HPDE6-E6E7 (cell line): ENCODE measurements around the gene FGF5.
A peak's percentile ranks its signal among the peaks of the same experiment; 100 is the strongest.
"Not testable (repeated sequence)": the region's sequence is repeated elsewhere in the genome, so short reads cannot be mapped to it uniquely, and the experiment has no call there.

Experiments used
- DNase-seq: peaks from one replicate; pipeline ENCODE4 v3.0.0; 2011; ENCODE audit warnings: missing footprints; ENCODE audit errors: extremely low spot score

Gene FGF5

GRCh38 chr4:80266253-80266901, at the start of gene FGF5:
TSS of gene FGF5 (plus strand) at chr4:80266664. CDS start at chr4:80266825, 161 bp downstream.
- peak; percentile 82 for DNase-seq

- no peak for DNase-seq
Measured at GRCh38 chr4:80219301-80220025, 47.0 kb upstream of the FGF5 start.

DNA sequence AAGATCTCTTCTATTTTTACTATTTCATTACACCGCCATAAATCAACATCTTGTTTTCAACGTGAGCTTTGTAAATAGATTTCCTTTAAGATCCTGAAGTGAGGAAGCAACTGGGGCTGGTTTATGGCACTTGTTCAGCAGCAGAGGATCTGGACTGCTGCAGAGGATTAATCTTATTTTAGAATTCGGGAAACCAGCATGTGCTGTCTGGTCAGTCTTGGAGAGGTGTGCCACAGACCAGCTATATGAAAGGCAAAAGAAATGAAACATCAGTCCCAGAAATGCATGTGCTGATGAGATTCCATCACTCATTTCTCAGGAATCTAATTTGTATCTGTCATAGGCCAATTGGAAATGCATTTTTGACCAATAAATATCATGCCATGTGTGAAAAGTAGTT, 45.8 kb upstream of the FGF5 start:
- no peak for DNase-seq

DNA sequence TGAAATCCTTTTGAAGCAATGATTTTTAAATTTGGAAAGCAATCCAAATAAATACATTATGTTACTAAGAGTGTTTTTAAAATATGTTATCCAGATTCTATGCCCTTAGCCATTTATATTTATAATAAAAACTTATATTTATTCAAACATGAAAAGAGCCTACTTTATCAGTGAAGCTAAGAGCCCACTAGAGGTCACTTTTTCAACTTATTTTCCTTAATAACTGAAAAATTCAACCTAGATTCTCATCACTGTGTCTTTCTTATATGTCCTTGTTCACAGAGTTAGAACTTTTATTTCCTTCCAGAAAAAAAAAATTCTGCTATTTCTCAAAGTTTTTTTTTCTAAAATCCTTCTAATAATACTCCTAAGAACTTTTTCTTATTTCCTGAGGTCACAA, 45.3 kb upstream of the FGF5 start:
- DNase-seq, result no peak

DNA sequence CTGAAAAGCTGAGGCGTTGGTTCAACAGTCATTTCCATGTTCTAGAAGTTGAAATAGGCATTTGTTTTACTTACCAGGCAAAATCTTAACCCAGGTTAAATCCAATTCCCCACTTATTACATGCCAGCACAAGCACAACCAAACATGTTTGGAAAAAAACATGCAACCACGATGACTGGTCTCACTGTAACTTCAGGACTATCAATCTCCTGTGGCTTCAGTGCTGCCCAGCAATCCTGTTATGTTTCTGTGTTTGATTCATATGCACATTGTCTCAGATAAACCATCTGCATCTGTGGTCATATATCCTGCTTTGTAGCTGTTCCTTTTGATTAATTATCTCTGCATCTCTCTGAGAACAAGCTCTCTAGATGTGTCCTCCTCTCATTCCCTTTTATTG, 40.9 kb upstream of the FGF5 start:
- DNase-seq, result no peak

DNA sequence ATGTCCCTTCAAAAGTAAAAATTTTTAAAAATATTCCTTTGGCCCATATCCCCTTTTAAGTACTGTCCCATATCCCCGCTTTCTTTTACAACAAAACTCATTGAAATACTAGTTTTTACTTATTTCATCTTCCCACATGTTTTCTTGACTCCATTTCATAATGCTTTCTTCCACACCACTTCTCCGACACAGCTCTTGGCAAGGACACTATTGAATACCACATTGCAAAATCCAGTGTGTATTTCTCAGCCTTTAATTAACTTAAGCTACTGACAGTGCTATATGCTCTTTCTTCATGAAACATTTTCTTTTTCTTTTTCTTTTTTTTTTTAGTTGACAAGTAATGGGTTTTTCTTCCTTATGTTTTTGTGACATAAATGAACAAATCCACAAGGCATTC, 40.4 kb upstream of the FGF5 start:
- no peak for DNase-seq

- no peak for DNase-seq
Measured at GRCh38 chr4:80228460-80228859, 38.0 kb upstream of the FGF5 start.

GRCh38 chr4:80229128-80229527, 37.3 kb upstream of the FGF5 start:
- DNase-seq, result no peak

- DNase-seq, result no peak
Measured at GRCh38 chr4:80229590-80229989, 36.9 kb upstream of the FGF5 start.

GRCh38 chr4:80231180-80231579, 35.3 kb upstream of the FGF5 start:
- DNase-seq, result no peak

DNA sequence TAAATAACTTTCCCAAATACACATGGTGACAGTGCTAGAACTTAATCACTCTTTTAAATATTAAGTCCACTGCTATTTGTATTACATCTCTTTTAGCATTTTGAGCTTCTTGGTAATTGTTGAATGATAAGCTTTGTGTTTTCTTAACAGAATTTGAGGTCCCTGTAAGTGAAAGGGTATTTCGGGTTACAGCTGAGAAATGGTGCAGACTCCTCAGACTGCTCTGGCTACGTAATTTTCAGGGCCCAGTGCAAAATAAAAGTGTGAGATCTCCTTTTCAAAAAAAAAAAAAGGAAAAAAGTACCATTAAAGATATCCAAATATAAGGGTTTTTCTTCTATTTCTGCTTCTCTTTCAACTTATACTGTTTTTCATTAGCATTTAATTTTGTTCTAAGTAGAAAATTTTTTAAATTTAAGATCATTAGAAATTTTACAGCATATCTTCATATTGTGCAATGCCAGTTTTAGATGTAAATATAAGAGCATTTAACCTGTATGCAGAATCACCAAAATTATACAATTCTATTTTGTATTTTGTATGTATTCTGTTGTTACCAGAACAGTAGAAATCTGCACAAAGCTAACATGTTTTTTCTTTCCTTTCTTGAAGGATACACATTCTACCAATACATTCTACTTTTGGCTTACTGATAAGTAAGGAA, 33.6 kb upstream of the FGF5 start:
- no peak for DNase-seq

DNA sequence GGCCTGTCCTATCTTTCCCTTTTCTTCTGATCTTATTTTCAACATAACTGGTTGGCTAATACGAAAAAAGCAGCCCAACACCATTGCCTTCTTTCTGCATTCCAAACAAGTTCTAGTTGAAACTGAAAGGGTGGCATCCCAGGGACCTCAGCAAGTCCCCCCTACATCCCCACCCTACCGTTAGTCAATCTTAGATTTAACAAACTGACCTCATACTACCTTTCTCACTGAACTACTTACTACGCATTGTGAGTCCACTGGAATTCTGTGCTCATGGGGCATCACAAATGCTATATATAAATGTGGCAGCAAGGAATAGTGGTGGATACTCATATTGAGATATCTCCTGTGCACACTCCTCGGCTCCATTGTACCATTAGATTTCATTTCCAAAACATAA, 33.1 kb upstream of the FGF5 start:
- no peak for DNase-seq

- DNase-seq, result no peak
Measured at GRCh38 chr4:80235451-80235850, 31.0 kb upstream of the FGF5 start.

DNA sequence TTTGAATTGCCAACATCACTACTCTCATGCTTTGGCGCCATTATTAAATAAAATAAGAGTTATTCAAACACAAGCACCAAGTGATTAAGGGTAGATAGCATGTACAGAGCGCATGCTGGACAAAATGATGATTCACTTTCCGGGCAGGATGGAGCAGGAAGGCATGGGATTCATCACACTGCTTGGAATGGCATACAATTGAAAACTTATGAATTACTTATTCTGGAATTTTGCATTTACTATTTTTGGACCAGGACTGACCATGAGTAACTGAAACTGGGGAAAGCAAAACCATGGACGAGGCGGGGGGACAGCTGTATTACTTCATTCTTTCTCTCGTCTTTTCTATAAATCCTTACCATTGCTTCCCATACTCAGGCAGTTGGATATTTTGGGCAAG, 28.5 kb upstream of the FGF5 start:
- peak; percentile 41 for DNase-seq

DNA sequence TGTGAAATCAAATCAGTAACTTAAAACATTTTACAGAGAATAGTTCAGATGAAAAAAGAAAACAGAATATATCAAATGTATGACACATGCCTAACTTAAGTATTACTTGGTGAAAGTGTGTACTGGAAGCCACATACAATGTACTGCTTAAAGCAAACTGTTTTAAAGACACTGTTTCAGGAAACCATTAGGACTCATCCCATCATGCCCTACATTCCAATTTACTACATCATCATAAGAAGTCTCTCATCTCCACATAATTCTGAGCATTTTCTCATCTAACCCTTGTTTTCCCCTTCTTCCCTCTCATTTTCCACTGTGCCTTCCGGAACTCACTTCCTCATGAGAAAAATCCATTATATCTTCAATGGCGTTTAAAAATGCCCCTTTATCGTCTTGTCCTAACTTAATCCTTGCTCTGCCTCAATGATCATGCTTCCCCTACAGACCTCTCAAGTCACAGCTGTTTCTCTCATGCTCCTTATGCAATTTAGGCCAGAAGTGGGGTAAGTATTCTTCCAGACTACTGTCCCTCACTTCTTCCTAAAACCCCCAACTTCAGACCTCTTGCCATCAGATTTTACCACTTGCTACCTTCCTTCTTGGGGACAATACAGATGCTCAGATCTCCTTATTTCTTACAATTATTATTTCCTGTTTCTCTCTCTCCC, 26.8 kb upstream of the FGF5 start:
- DNase-seq, result no peak

GRCh38 chr4:80240976-80241375, 25.5 kb upstream of the FGF5 start:
- no peak for DNase-seq

DNA sequence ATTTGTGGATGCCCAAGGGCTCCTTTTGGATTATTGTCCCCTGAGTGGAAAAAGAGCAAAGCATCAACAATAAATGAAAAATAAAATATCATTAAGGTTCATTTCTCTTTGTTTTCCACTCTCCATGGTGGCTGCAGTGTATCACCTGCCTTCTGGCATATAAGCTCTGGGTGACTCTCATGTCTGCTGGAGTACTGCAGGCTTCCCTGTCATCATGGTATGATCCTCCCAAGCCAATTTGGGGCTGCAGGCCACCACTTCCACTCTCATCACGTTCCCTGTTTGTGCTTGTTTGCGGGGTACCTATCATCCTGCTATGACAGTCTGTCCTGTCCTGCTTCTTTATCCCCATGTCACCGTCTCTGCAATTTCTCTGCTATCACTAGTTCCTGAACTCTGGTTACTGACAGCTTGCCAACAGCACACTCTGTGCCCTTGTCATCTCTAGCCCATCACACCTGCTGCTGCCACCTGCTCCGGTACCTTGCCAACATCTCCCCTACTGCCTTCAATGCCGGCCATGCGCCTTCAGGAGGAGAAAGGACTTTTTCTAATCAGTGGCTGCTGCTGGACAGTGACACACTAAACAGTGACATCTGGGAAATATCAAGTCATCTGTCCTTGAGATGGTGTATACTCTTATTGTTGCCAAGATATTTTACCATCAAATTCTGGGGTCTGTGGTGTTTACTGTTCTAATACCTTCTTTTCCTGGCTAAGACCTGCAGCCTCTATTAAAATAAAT, 23.0 kb upstream of the FGF5 start:
- DNase-seq, result no peak

DNA sequence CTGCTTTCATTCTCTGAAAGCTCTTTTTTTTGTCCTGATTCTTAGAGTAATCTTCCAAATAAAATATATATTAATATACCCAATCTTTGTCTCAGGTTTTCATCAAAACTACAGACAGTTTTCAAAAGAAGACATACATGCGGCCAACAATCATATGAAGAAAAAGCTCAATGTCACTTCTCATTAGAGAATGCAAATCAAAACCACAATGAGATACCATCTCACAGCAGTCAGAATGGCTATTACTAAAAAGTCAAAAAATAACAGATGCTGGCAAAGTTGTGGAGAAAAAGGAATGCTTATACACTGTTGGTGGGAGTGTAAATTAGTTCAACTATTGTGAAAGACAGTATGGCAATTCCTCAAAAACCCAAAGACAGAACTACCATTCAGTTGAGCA, 19.0 kb upstream of the FGF5 start:
- not testable (repeated sequence) for DNase-seq

DNA sequence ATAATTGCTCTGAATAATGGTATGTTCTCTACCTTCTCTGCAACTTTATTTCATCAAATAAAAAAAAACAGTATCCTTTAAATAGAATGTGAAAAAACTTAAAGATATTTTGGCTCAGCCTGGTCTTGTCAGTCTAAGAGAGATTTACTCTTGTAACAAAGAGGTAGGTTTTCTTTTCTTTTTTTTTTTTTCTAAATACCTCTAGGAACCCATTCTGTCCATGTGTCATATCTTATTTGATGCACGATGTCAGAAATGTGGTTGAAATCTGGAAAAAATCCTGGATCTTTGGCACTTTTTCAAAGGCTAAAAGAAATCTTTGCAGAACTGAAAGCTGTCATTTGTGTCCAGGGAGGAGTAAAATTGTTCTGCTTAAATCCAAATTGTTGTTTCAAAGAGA, 17.3 kb upstream of the FGF5 start:
- DNase-seq, result no peak

DNA sequence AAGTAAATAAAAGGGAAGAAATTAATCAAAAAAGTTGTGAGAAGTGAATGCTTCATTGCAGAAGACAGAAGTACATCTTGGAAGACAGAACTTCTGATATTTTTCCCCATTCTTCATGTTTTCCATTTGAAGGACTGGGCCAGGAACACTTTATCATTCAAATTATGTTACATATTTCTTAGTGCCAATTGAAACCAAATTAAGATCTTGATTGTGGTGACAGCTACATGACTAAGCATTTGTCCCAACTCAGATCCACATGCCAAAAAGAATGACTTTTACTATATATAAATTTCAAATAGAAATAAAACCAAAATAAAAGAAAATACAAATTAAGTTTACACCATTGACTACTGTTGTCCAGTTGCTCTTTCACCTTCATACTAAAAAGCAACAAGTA, 14.0 kb upstream of the FGF5 start:
- DNase-seq, result no peak

GRCh38 chr4:80252953-80253352, 13.5 kb upstream of the FGF5 start:
- DNase-seq, result no peak

- DNase-seq, result no peak
Measured at GRCh38 chr4:80253510-80253909, 13.0 kb upstream of the FGF5 start.
